ENCODE data around the gene KCP. TPM values are rescaled to one million over a fixed set of nuclear protein-coding genes. Genes with fewer than 3 reads are reported as not detected.

KCP gene
- total RNA-seq, 1 donor from 2014 or later = 0.19 TPM

GRCh38 chr7:128830231-128831177, 80.0 kb downstream of the KCP start, which contains the start of gene FLNC:
Gene FLNC (plus strand): TSS chr7:128830406. CDS start chr7:128830638, 232 bp downstream.
- peak; percentile 87 for DNase-seq (ENCODE audit: low read depth)

DNA sequence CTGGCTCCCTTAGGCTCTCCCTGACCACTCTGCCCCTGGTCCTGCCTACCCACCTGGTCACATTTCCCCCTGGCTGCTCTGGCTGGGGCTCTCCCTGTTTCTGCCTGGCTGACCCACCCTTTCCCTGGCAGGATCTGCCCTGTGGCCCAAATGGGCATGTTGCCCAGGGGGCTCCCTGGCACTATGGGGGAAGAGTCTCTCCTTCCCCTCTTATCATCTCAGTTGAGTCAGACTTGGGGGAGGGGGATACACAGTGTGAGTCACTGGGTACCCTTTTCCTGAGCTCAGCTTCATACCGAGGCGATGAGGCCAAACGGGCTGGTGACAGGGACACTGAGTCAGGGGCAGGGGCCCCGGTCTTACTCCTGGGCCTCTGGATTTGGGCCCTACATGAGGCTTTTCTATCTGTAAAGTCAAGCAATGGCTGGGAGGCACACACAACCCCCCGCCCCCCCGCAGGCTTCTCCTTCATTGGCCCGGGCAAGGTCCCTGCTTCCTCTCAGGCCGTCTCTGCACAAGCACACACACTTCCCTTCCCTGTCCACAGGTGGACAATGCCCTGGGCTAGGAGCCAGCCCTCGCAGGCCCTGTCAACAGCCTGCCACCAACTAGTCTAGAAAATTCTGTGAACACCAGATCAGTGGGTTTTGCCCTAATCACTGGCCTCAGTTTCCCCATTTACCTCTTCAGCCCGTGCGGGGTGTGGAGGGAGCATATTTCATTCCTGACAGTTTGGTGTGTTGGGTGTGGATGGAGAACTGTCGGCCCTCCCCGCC, 80.9 kb downstream of the KCP start:
- DNase-seq (ENCODE audit: low read depth) = peak; percentile 77

- peak; percentile 95 for DNase-seq (ENCODE audit: low read depth)
These were observed 82.4 kb downstream of the KCP start for GRCh38 chr7:128827971-128828711.

DNA sequence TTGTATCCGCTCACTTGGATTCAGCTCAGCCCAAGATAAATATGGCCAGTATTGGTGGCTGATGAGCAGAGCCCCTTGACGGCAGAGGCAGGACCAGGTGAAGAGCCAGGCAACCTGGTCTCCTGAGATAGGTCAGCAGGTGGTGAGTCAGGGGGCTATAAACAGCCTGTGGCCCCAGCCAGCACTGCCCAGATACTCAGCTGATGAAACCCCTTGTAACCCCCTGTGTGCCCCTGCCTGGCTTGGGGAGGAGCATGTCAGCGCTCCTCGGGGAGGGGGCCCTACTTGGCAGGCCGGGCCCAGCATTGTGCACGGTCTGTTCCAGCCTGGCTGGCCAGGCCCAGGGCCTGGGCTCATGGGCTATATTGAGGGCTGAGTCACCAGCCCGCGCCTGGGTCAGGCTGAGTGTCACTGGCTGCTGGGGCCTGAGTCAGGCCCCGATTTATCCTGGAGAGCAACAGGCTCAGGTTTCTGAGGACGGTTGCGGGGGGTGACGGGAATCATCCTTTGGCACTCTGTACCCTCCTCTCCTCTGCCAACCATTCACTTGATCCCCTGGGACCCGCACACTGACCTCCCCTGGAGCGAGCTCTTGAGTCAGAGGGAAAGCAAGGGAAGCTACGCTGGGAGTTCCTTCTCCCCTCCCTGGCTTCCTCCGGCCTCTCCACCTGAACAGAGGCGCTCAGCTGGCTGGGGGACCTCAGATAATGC, 83.1 kb downstream of the KCP start:
- peak; percentile 100 for DNase-seq (ENCODE audit: low read depth)

- no peak for DNase-seq (ENCODE audit: low read depth)
These were observed 83.6 kb downstream of the KCP start for GRCh38 chr7:128826916-128827247.

Other genes with a start within 250 kb of the KCP start
- gene GARIN1A, start 238.4 kb downstream of the KCP start, total RNA-seq = 1.3 and 1.5 TPM in 2 replicates
- 672 and 951 TPM in 2 replicates for gene CALU, start 171.3 kb downstream of the KCP start, total RNA-seq
- 2.8 and 3.4 TPM in 2 replicates for gene OPN1SW, start 134.9 kb downstream of the KCP start, total RNA-seq
- 4.6 and 5.0 TPM in 2 replicates for gene CCDC136, start 118.7 kb downstream of the KCP start, total RNA-seq
- gene FLNC, start 80.3 kb downstream of the KCP start, total RNA-seq = 703 and 1,085 TPM in 2 replicates
- 172 and 222 TPM in 2 replicates for gene ATP6V1F, start 47.9 kb downstream of the KCP start, total RNA-seq
- gene IRF5, start 27.2 kb upstream of the KCP start, total RNA-seq = 0.26 and 0.40 TPM in 2 replicates
- gene TNPO3, start 144.4 kb upstream of the KCP start, total RNA-seq = 50.9 and 51.1 TPM in 2 replicates
- gene TSPAN33, start 234.0 kb upstream of the KCP start, total RNA-seq = 132 and 153 TPM in 2 replicates